GM12891 (cell line): ENCODE data around the gene TRAF7. TPM values are rescaled to one million over a fixed set of nuclear protein-coding genes. Genes with fewer than 3 reads are reported as not detected.
"Not testable (repeated sequence)": the region's sequence is repeated elsewhere in the genome, so short reads cannot be mapped to it uniquely, and the experiment has no call there.

Source experiments
- DNase-seq: peaks from one replicate; pipeline ENCODE4 v3.0.0; 2011; ENCODE audit warnings: low spot score; ENCODE audit not compliant: insufficient read length
- FAIRE-seq: peaks from 2 replicates; lab custom pipeline; 2011; peaks lifted over from hg19 to GRCh38; lab: Jason Lieb, UNC
- PAX5 ChIP-seq: IDR thresholded peaks from 2 replicates; pipeline ENCODE4 v1.6.1; 2011; ENCODE audit warnings: low read length, moderate library complexity, mild to moderate bottlenecking; ENCODE audit not compliant: insufficient read depth, severe bottlenecking
- POLR2A ChIP-seq: IDR thresholded peaks from 2 replicates; pipeline ENCODE4 v1.6.1; 2011; ENCODE audit warnings: low read depth, low read length, control low read depth
- POLR2AphosphoS5 ChIP-seq: IDR thresholded peaks from 2 replicates; pipeline ENCODE4 v1.6.1; 2011; ENCODE audit warnings: low read depth, low read length, control low read depth
- POU2F2 ChIP-seq: IDR thresholded peaks from 2 replicates; pipeline ENCODE4 v1.6.1; 2011; ENCODE audit warnings: low read depth, mild to moderate bottlenecking, control low read depth, low read length, moderate library complexity
- SPI1 ChIP-seq: IDR thresholded peaks from 2 replicates; pipeline ENCODE4 v1.6.1; 2011; ENCODE audit warnings: low read depth, low read length, control low read depth
- TAF1 ChIP-seq: IDR thresholded peaks from 2 replicates; pipeline ENCODE4 v1.6.1; 2011; ENCODE audit warnings: low read depth, low read length, control low read depth
- polyA plus RNA-seq: library from polyadenylated mRNA; unstranded; fragments of >200 nt; gene quantifications from one replicate; pipeline ENCODE4 v1.2.1, GENCODE V29; 2012; ENCODE audit warnings: low read depth, missing spikeins, inconsistent platforms; ENCODE audit not compliant: missing spikeins

The TRAF7 gene
- 38.2 TPM for polyA plus RNA-seq

DNA sequence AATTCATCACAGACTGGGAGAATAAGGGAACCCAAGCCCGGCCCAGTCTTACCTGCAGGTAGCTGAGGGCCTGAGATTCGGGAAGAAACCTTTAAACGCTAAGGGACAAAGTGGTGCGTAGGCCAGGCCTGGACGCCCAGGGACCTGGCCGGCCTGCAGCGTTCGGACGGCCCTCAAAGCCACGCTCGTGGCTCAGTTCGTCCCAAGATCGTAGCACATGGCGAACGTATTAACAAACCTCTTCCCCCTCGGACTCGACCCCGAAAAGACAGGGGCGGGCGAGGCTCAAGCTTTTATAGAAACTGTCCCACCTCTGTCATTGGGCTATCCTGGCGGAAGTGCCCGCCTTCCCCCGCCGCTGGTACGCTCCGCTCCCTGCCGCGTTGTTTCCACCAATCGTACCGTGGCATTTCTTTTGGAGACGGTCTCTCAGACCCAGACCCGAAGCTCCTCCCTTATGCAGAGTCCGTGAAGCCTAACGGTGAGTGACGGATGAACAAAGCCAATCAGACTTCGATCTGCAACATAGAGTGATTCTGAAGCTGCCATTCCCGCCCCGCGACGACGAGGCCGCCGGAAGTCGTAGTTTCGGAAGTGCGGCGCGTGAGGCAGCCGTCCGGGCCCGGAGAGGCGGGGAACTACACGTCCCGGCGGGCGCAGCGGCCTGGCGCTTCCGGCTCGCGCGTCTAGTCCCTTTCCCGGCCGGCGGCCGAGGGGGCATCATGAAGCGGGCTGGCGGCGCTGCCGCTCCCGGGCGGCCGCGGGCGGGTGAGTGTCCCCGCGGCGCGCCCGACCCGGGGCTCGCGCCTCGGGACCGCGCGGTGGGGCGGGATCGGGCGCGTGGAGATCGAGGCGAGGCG lies at the start of gene TRAF7:
Gene TRAF7 (plus strand): TSS at position 692 of the 860 bp plus-strand sequence. CDS start 8,139 bp downstream, outside the sequence.
- FAIRE-seq (peak; percentile 97), DNase-seq (peak; percentile 99)
- TF ChIP-seq SPI1 = peak; percentile 49; the same call in 1 of the 2 replicates
- peak; percentile 99 for TF ChIP-seq TAF1
- peak; percentile 100 for TF ChIP-seq POLR2AphosphoS5
- peak; percentile 97 for TF ChIP-seq POU2F2
- TF ChIP-seq PAX5 = peak; percentile 58
- TF ChIP-seq POLR2A = peak; percentile 100

DNA sequence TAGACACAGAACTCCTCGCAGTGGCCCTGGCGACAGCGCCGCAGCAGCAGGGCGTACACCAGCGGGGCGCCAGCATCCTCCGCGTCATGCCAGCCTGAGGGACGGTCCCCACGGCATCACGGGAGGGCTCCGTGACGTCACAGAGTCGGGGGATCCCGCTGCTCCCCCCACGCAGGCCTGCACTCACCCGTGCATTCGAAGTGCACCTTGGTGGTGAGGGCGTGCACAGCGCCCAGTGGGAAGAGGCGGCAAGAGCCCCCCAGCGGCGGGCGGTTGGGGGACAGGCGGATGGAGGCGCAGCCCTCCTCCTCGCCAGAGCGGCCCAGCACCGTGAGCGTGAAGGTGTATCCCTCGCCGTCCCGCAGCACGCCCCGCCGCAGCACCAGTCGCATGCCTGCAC lies 49.4 kb upstream of the TRAF7 start:
- FAIRE-seq = not testable (repeated sequence)

DNA sequence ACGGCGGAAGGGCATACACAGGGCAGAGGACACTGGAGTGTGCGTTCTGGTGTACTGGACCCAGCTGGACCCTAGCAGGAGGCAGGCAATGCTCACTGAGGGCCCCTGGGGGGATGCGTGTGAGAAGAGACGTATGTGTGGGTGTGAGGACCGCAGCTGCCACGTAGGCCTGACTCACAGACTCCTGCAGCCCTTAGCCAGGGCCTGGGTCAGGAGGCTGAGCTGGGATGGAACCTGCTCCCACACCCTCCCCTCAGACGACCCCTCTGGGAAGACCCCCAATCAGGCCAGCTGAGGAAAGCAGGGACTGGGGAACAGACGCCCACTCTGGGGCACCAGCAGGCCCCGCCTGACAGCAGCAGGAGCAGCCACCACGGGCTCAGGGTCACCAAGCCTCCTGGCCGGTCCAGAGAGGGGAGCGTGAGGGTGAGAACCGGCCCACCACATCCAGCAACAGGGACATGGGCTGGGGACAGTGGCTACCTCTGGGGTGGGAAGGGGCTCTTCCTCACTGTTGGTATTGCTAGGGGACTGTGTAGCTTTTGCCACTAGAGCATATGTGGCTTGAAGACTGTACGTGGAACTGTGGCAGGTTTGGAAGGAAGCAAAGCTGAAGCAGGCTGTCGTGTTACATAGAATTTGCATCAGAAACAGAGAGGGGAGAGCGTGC lies 48.3 kb upstream of the TRAF7 start:
- not testable (repeated sequence) for DNase-seq, FAIRE-seq

More for the DNA sequence above, 49.4 kb upstream of the TRAF7 start:
- DNase-seq = not testable (repeated sequence)

DNA sequence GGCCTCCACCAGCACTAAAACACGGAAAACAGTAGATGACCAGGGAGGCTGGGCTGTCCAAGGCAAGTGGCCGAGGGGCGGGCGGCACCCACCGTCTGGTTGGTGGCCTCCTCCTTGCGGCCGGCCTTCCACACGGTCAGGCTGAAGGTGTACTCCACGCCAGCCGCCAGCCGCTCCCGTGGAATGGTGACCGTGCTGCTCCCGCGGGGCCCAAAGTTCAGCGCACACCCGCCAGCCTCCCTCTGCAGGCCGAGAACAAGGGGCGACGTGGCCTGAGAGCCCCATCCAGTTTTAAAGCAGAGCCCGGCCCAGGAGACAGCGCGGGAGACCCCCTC lies 47.8 kb upstream of the TRAF7 start:
- FAIRE-seq, DNase-seq: not testable (repeated sequence)

DNA sequence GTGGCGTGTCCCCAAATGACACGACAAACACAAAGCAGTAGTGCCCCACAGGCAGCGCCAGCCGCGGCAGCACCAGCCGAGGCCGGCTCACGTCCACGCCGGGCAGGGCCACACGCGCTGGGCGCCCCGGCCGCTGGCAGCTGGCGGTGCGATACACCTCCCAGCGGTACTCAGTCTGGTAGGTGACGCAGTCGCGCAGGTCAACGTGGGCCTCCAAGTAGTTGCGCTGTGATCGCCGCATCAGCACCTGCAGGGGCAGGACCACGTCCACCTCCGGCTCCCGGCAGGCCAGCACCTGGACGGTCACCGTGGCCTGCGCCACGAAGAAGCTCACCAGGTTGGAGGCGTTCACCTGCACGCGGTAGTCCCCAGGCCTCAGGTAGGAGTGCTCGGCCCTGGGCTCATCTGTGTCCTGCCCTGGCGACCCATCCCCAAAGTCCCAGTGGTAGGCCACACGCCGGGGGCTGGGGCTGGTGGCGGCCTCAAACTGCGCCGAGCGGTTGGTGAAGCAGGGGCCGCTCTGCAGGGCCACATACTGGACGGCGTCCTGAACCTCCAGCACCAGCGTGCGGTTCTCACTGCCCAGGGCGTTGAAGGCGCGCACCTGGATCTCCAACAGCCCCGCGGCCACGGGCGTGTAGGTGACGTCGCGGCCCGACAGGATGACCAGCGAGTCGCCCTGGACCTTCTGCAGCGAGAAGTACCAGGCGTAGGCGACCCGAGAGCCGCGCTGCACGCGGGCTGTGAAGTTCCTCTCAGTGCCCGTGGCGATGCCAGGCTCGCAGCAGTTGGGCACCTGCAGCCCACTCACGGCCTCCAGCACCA lies 46.9 kb upstream of the TRAF7 start:
- FAIRE-seq, DNase-seq: not testable (repeated sequence)

DNA sequence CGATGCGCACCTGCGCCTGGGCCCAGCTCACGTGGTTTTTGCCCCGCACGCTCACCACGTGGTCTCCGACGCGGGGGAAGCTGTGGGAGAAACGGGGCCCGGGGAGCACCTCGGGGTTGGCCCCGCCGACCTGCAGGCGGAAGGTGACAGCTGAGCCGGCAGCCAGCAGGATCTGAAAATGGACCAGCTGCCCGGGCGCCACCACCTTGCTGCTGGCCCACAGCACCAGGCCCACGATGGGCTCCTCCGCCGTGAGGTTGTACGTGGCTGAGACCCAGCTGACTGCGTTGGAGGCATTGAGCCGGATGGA lies 46.4 kb upstream of the TRAF7 start:
- not testable (repeated sequence) for DNase-seq

DNA sequence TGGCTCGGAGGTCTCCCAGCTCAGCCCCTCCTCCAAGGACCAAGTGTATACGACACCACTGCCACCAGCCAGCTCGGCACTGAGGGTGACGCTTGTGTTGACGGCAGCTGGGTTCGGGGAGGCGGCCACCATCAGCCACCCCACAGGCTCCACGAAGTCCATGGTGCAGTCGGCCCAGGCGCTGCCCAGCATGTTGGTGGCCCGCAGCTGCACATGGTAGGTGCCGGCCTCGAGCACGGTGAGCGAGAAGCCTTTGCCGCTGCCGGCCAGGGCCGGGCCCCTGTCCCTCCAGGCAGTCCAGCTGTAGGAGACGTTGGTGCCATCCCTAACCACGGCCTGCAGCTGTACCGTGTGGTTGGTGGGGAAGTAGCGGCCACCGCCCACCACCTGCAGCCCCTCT lies 45.7 kb upstream of the TRAF7 start:
- DNase-seq, FAIRE-seq: not testable (repeated sequence)

More for the DNA sequence above, 46.4 kb upstream of the TRAF7 start:
- not testable (repeated sequence) for FAIRE-seq

DNA sequence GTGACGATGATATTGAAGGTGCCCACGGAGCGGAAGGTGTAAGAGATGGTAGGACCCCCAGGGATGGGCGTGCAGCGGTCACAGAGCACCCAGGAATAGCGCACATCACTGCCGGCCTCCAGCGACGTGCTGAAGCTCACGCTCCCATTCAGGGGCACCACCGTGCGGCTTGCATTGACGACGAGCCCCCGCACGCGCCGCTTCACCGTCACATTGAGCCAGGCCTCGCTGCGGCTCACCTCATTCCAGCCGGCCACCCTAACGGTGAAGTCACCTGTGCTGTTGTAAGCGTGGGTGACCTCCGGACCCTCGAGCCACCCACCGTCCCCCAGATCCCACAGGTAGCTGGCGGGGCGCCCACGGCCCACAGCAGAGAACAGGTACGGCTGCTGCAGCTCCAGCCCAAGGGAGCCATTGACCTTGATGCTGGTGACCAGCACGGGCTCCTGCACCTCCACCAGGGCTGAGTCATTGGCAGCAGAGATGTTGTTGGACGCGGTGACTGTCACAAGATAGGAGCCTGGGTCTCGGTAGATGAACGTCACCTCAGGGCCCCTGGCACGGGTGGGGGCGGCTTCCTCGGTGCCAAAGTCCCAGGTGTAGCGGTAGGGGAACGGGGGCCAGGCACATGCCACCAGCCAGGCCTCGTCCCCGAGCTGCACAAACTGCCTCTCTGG lies 45.1 kb upstream of the TRAF7 start:
- DNase-seq, FAIRE-seq: not testable (repeated sequence)

DNA sequence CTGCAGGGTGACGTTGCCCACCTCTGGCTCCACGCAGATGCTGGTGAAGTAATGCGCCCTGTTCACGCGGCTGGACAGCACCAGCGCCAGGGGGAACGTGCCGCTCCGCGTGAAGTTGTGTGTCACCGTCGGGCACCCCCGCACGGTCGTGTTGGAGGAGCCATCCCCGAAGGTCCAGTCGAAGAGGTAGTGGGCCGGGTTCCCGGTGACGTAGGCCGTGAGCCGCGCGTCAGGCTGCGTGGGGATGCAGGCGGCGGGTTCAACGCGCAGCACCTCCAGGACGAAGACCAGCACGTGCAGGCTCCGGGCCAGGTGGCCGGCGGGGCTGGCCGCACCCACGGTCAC lies 44.6 kb upstream of the TRAF7 start:
- DNase-seq, FAIRE-seq: not testable (repeated sequence)

DNA sequence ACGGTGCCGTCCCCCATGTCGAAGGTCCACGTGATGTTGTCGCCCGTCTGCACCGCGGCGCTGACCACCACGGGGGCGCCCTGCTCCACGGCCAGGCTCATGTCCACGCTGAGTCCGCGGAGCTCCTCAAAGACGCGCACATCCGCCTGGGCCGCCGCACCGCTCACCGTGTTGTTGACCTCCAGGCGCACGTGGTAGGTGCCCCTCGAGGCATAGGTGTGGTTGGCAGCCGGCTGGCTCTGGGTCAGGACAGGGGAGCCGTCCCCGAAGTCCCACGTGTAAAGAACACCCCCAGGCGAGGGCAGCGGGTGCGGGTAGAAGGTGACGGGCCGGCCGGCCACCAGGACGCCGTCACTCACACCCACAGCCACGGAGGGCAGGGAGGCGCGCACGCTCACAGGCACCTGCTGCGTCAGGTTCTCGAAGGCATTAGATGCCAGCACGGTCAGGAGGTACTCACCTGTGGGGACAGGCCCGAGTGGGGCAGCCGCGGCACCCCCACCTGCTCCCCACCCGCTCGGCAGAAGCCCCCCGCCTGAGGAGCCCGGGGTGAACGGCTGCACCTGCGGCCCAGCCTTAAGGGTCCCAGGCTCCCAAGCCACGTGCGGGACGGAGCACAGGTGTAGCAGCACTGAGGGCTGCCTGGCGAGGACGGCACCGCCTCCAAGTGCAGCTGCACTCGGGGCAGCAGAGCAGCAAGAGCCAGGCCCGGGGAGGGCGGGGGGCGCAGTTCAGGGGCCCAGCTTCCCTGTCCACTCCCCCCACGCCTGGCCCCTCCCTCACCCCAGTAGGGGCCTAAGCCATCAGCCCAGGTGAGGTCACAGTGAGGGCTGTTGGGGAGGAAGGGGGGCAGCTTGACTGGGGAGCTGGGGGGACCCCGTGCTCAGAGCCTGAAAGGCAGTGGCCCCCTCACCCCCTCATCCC lies 43.9 kb upstream of the TRAF7 start:
- not testable (repeated sequence) for FAIRE-seq, DNase-seq

DNA sequence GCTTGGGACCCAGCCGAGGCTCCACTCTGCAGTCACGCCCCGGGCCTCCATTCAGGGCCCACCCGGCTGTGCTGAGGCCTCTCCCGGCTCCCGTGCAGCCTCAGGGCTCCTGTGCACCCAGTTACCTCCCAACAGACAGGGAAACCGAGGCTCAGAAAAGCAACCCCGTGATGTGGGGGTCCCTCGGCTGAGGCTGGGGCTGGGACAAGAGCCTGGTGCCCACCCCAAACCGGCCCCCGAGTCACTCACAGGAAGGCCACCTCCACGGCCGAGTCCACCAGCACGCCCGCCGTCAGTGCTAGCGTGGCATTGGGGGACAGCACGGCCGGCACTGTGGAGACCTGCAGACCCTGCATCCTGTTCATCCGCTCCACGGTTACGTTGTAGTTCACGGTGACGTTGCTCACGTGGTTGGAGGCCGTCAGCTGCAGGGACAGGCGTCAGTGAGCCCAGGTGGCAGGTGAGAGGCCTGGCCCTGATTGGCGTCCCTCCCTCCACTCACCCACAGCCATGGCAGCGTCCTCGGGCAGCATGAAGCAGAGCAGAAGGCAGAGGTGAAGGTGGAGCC lies 43.0 kb upstream of the TRAF7 start:
- FAIRE-seq, DNase-seq: not testable (repeated sequence)

DNA sequence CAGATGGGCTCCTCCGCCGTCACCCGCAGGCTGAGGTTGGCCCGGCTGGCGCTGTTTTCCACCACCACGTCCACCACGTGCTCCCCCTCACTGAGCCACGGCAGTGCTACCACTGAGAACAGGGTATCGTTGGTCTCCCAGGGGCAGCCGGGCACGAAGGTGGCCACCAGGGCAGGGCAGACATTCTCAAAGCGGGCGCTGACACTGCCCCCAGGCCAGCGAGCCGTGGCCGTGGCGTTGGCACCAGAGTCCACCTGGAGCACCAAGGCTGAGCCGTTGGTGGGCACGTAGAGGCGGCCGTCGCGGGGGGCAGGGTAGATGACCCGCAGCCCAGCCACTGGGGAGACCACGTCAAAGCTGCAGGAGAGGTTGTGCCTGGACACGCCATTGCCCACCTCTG lies 41.4 kb upstream of the TRAF7 start:
- FAIRE-seq, DNase-seq: not testable (repeated sequence)

DNA sequence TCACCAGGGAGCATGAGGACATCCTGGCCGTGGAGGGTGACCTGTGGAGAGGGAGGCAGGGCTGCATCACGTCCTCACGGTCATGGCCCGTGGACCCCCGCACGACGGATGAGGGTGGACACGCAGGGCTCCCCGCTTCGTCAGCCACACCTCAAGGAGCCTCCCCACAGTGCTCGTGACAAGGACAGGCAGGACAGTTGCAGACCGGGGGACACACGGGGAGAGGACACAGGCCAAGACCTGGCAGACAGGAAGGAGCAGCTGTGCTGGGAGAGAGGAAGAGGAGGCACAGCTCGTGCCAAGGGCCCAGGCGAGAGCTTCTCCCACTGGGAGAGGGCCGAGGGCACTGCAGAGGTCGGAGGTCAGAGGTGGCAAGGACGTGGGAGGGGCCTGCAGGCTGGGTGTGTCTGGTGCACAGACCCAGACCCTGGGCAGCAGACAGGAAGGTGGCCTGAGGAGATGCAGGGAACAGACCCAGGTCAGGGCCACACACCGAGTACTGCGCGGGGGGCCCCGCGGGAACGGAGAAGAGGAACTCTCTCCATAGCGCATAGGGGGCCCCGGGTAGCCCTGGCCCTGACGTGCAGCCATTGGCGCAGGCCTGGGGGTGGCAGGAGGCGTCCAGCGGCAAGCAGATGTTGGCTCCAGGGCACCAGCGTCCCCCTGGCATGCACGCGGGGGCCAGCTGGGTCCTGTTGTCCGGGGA lies 40.5 kb upstream of the TRAF7 start:
- FAIRE-seq, DNase-seq: not testable (repeated sequence)
